Ectodermal cell (in vitro differentiated cells): ENCODE measurements around the gene MS4A3.
"Not testable (repeated sequence)": the region's sequence is repeated elsewhere in the genome, so short reads cannot be mapped to it uniquely, and the experiment has no call there.

Source experiments
- H3K27ac ChIP-seq: 2 replicates; pipeline ENCODE4 v1.7.0; 2013; ENCODE audit warnings: mild to moderate bottlenecking, low read depth, low read length; ENCODE audit not compliant: insufficient read depth, poor library complexity, severe bottlenecking
- H3K27me3 ChIP-seq: 2 replicates; pipeline ENCODE4 v1.7.0; 2013; ENCODE audit warnings: mild to moderate bottlenecking, low read length; ENCODE audit not compliant: insufficient read depth, control insufficient read depth, poor library complexity, severe bottlenecking
- H3K36me3 ChIP-seq: one replicate; pipeline ENCODE4 v1.7.0; 2013; ENCODE audit warnings: low read length; ENCODE audit not compliant: control insufficient read depth, insufficient read depth
- H3K4me1 ChIP-seq: one replicate; pipeline ENCODE4 v1.7.0; 2013; ENCODE audit warnings: low read length; ENCODE audit not compliant: control insufficient read depth, insufficient read depth
- H3K4me3 ChIP-seq: 2 replicates; pipeline ENCODE4 v1.7.0; 2013; ENCODE audit warnings: low read depth, low read length, control low read depth; ENCODE audit not compliant: insufficient read depth
- H3K9me3 ChIP-seq: 2 replicates; pipeline ENCODE4 v1.7.0; 2013; ENCODE audit warnings: mild to moderate bottlenecking, low read length, moderate library complexity; ENCODE audit not compliant: control insufficient read depth
- WGBS, 2 experiments: methylation state at CpG; one replicate each; pipeline ENCODE4 v1.1.7; 2013; ENCODE audit warnings: missing lambda C conversion rate in 2 of 2; 5-methylcytosine and 5-hydroxymethylcytosine counted together

The MS4A3 gene

DNA sequence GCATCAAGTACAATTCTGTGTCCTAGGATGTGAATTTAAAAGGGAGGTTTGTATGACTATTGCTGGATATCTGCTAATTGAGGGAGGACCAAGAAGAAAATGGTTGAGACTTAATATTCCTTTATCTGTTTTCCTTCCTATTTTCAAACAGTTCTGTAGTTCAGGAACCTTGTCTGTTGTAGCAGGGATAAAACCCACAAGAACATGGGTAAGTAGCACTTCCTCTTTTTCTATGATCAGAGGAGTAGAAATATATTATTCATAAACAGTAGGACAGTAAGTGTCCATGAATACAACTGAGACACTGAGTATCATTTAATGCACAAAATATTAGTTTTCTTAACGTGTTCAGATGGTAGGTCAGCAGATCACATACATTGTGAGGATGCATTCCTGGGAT, 7.6 kb downstream of the MS4A3 start:
- Histone ChIP-seq H3K4me1 (no peaks in the 10 kb centered on the region), H3K27me3 (no peaks in the 10 kb centered on the region), H3K27ac (no peak overlapping the region), H3K9me3 (no peaks in the 10 kb centered on the region), H3K4me3 (no peak overlapping the region), H3K36me3 (no peaks in the 10 kb centered on the region)
- WGBS, 2 experiments, result 78 to 95% methylated on average over 1 of the region's 1 CpG

DNA sequence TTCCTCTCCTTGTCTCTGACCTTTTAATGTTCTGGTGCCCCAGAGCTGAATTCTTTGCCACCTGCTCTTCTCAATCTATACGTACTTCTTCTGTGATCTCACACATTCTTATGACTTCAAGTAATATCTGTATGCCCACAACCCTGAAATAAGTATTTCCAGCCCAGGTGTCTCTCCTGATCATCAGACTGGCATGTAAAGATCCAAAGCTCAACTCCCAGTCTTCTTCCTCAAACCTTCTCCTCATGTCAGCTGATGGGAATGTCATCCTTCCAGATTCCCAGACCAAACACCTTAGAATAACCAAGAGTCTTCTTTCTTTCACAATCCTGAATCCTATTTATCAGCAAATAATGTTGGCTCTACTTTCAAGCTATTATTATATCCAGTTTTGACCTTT, 9.3 kb downstream of the MS4A3 start:
- Histone ChIP-seq H3K4me3 (no peak overlapping the region), H3K4me1 (no peaks in the 10 kb centered on the region), H3K27me3 (no peaks in the 10 kb centered on the region), H3K27ac (no peak overlapping the region), H3K36me3 (no peaks in the 10 kb centered on the region), H3K9me3 (no peaks in the 10 kb centered on the region)
- 92 to 93% methylated on average over 1 of the region's 1 CpG for WGBS, 2 experiments

DNA sequence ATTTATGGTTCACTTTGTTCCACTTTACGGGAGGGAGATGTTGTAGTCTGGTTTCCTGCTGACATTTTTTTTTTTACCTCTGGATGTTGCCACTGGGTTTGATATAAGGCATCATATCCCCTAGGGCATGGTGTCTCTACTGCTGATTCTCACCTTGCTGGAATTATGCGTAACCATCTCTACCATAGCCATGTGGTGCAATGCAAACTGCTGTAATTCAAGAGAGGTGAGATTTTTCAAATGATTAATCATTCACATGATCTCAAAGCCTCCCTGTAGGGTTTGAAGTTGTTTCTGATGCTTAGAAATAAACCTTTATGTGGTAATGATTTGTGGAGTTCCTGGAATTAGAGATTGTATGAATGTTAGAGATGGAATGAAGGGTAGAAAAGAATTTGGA, 13.0 kb downstream of the MS4A3 start:
- 87 to 100% methylated on average over 2 of the region's 2 CpGs for WGBS, 2 experiments
- no peak overlapping the region for H3K27ac ChIP-seq
- no peaks in the 10 kb centered on the region for H3K9me3 ChIP-seq
- no peaks in the 10 kb centered on the region for H3K4me1 ChIP-seq
- H3K36me3 ChIP-seq, result no peaks in the 10 kb centered on the region
- H3K4me3 ChIP-seq, result no peak overlapping the region
- H3K27me3 ChIP-seq, result no peaks in the 10 kb centered on the region

DNA sequence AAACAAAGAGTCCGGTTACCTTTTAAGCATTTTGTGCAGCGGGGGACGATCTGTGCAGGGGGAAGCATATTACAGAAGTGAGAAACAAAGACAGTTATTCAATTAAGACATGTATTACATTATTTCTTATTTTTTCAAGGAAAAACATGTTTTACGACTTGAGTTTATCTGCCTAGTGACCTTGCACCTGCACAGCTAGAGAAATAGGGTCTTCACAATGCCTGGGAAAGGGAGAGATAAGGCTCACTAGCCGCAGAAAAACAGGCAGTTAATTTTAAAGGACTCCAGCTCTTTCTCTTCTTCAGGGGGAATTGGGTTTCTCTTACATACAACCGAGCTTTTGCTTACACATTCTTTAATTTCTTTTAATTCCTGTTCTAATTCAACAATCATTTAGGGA, 15.2 kb downstream of the MS4A3 start:
- not testable (repeated sequence) for H3K4me1 ChIP-seq, H3K36me3 ChIP-seq, H3K27ac ChIP-seq, H3K27me3 ChIP-seq, H3K4me3 ChIP-seq, H3K9me3 ChIP-seq
- 92 to 96% methylated on average over 6 of the region's 6 CpGs for WGBS, 2 experiments

DNA sequence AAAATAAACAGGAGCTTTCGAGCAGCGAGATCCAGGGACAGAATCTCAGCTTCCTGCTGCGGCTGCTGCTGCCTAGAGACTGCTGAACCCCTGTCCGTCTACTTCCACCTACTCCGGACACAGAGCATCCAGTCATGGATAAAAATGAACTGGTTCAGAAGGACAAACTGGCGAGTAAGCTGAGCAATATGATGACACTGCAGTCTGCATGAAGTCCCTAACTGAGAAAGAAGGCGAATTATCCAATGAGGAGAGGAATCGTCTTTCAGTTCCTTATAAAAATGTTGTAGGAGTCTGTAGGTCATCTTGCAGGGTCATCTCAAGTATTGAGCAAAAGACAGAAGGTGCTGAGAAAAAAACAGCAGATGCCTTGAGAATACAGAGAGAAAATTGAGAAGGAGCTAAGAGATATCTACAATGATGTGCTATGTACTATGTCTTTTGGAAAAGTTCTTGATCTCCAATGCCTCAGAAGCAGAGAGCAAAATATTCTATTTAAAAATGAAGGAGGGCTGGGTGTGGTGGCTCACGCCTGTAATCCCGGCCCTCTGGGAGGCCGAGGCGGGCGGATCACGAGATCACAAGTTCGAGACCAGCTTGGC, 20.9 kb downstream of the MS4A3 start:
- no peaks in the 10 kb centered on the region for H3K27me3 ChIP-seq
- H3K4me1 ChIP-seq, result no peaks in the 10 kb centered on the region
- H3K36me3 ChIP-seq, result no peaks in the 10 kb centered on the region
- 87 to 88% methylated on average over 15 of the region's 15 CpGs for WGBS, 2 experiments
- H3K9me3 ChIP-seq, result no peaks in the 10 kb centered on the region
- H3K27ac ChIP-seq, result no peak overlapping the region
- H3K4me3 ChIP-seq, result no peak overlapping the region

DNA sequence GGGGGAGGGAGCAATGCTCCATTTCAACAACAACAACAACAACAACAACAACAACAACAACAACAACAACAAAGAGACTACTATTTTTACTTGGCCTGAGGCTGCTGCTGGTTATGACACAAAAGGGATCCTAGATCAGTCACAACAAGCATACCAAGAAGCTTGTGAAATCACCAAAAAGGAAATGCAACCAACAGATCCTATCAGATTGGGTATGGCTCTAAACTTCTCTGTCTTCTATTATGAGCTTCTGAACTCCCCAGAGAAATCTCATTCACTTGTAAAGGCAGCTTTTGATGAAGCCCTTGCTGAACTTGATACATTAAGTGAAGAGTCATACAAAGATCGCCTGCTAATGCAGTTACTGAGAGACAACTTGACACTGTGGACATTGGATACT, 21.5 kb downstream of the MS4A3 start:
- Histone ChIP-seq H3K27me3 (no peaks in the 10 kb centered on the region), H3K4me3 (no peak overlapping the region), H3K36me3 (no peaks in the 10 kb centered on the region), H3K27ac (no peak overlapping the region), H3K9me3 (no peaks in the 10 kb centered on the region), H3K4me1 (no peaks in the 10 kb centered on the region)
- WGBS, 2 experiments, result 96 to 100% methylated on average over 1 of the region's 1 CpG

DNA sequence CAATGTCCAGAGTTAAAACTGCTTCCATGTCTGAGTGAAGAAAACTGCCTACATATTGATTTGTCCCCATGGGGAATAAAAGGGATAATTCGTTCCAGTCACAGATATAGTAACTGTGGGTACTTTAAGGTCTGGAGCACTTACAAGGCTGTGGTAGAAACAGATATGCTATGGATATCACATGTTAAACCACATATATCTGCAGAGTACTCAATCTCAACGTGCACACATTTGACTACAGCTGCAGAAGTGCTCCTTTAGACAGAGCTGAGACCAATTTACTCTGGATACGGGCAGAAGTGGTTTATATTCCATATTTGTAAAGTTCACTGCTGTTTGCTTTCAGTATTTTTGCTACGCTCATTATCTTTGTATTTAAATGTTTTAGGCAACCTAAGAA, 22.3 kb downstream of the MS4A3 start:
- Histone ChIP-seq H3K36me3 (no peaks in the 10 kb centered on the region), H3K9me3 (no peaks in the 10 kb centered on the region), H3K4me1 (no peaks in the 10 kb centered on the region), H3K27ac (no peak overlapping the region), H3K4me3 (no peak overlapping the region), H3K27me3 (no peaks in the 10 kb centered on the region)
- 85 to 93% methylated on average over 3 to 4 of the region's 4 CpGs for WGBS, 2 experiments

DNA sequence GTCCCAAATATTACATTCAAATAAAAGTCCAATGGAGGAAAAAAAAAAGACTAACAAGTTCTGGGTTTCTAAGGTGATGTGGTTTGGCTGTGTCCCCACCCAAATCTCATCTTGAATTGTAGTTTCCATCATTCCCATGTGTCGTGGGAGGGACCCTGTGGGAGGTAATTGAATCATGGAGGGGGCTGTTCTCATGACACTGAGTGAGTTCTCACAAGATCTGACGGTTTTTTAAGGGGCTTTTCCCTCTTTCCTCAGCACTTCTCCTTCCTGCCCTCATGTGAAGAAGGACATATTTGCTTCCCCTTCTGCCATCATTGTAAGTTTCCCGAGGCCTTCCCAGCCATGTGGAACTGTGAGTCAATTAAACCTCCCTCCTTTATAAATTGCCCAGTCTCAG, 24.1 kb downstream of the MS4A3 start:
- WGBS, 2 experiments, result 64 to 73% methylated on average over 3 of the region's 3 CpGs
- Histone ChIP-seq H3K36me3 (no peaks in the 10 kb centered on the region), H3K9me3 (no peaks in the 10 kb centered on the region), H3K4me3 (no peak overlapping the region), H3K27ac (no peak overlapping the region), H3K27me3 (no peaks in the 10 kb centered on the region), H3K4me1 (no peaks in the 10 kb centered on the region)

DNA sequence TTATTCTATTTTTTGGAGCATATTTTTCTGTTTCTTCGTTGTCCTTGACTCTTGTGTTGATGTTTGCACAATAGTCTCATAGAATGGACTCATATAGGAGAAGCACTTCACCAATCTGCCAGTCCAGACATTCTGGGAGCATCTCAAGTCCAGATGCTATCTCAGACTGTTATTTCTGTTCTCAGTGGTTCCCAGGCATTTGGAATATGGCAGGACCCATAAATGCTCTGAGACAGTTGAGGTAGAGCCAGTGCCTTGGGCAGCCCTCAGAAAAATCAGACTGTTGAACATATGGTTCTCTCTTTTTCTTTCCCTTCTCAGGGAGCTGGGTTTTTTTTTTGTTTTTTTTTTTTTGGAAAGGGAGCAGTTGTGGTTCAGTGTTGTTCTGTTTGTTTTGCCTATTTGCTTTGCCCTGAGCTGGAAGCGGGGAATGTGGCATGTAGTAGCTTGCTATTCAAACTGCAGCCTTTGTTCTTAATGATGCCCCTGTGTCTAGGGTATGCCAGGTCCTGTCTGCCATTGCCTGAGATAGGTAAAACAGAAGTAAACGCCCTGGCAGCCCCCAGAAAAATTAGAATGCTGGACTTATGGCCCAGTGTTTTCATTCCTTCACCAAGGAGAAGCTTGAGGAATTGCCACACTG, 28.3 kb downstream of the MS4A3 start:
- no peaks in the 10 kb centered on the region for H3K36me3 ChIP-seq
- H3K27ac ChIP-seq, result no peak overlapping the region
- H3K4me3 ChIP-seq, result no peak overlapping the region
- WGBS, 2 experiments, result 85 to 88% methylated on average over 3 of the region's 3 CpGs
- no peaks in the 10 kb centered on the region for H3K4me1 ChIP-seq
- no peaks in the 10 kb centered on the region for H3K27me3 ChIP-seq
- no peaks in the 10 kb centered on the region for H3K9me3 ChIP-seq

DNA sequence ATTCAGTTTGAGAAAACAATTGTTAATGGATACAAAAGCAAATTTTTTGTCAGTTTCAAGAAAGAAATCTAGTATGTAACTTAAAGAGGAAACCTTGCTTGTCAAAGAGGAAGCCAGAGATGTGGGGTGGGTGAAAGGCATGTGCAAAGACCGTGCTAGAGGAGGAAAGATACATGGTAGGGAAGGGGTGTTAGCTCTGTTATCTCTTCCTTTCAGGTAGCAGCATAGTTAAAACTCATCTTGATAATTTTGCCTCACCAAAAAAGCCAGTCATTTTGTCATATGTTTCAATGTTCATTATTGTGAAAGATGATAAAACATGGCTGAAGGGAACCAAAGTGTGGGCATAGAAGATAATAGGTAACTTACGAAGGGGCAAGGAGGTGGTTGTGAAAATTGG, 29.4 kb downstream of the MS4A3 start:
- WGBS, 2 experiments, result 91 to 93% methylated on average over 2 of the region's 2 CpGs
- no peak overlapping the region for H3K27ac ChIP-seq
- H3K4me1 ChIP-seq, result no peaks in the 10 kb centered on the region
- H3K27me3 ChIP-seq, result no peaks in the 10 kb centered on the region
- H3K36me3 ChIP-seq, result no peaks in the 10 kb centered on the region
- H3K4me3 ChIP-seq, result no peak overlapping the region
- no peaks in the 10 kb centered on the region for H3K9me3 ChIP-seq

DNA sequence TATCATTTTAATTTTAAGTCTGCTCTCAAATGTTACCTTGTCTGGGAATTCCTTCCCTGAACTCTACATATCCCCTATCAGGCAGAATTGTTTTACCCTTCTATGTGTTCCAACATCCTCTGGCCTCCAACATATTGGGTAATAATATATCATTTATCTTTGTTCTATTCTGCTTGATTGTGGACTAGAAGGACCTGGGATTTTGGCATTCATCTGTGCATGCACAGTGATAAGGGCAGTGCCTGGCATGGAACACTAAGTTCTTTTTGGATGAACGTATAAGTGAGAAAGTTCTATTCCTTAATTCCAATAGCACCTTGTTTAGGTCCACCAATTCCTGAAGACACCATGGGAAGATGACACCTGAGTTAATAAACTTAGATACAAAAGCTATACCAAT, 30.8 kb downstream of the MS4A3 start:
- no peaks in the 10 kb centered on the region for H3K9me3 ChIP-seq
- H3K36me3 ChIP-seq, result no peaks in the 10 kb centered on the region
- WGBS, 2 experiments, result 100% methylated on average over 1 of the region's 1 CpG

More for the DNA sequence above, 30.8 kb downstream of the MS4A3 start:
- H3K4me3 ChIP-seq, result no peak overlapping the region
- no peaks in the 10 kb centered on the region for H3K27me3 ChIP-seq
- no peak overlapping the region for H3K27ac ChIP-seq
- no peaks in the 10 kb centered on the region for H3K4me1 ChIP-seq
